HT-29 (cell line): ENCODE results near the gene NME7. TPM values are rescaled to one million over a fixed set of nuclear protein-coding genes. Genes with fewer than 3 reads are reported as not detected.
"Not testable (repeated sequence)": the region's sequence is repeated elsewhere in the genome, so short reads cannot be mapped to it uniquely, and the experiment has no call there.

ENCODE experiments used
- DNase-seq: peaks from one replicate; pipeline ENCODE4 v3.0.0-alpha.2; 2015; ENCODE audit warnings: low spot score
- total RNA-seq: library from RNA; depleted of rRNA; stranded (reverse); fragments of >200 nt; shearing (Covaris generic); gene quantifications from 2 replicates; pipeline ENCODE4 v1.2.3, GENCODE V29; 2014

Gene NME7
- total RNA-seq, 1 experiment from 2014 or later: 7.1 TPM

DNA sequence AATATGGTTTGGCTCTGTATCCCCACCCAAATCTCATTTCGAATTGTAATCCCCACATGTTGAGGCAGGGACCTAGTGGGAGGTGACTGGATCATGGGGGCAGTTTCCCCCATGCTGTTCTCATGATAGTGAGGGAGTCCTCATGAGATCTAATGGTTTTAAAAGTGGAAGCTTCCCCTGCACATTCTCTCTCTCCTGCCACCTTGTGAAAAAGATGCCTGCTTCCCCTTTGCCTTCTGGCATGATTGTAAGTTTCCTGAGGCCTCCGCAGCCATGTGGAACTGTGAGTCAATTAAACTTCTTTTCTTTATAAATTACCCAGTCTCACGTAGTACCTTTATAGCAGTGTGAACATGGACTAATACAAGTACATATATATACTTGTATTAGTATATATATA lies 25.5 kb downstream of the NME7 start:
- not testable (repeated sequence) for DNase-seq

DNA sequence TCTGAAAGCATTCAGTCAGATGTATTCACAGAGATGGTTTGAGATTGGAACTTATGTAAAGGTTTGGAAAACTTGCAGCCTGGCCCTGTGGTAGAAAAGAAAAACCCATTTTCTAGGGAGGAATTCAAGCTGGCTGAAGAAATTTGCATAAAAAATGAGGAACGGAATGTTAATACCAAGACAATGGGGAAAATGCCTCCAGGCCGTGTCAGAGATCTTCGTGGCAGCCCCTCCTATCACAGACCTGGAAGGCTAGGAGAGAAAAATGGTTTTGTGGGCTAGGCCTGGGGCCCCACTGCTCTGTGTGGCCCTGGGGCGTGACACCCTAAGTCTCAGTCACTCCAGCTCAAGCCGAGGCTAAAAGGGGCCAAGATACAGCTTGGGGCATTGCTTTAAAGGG lies 26.7 kb downstream of the NME7 start:
- DNase-seq: no peak

DNA sequence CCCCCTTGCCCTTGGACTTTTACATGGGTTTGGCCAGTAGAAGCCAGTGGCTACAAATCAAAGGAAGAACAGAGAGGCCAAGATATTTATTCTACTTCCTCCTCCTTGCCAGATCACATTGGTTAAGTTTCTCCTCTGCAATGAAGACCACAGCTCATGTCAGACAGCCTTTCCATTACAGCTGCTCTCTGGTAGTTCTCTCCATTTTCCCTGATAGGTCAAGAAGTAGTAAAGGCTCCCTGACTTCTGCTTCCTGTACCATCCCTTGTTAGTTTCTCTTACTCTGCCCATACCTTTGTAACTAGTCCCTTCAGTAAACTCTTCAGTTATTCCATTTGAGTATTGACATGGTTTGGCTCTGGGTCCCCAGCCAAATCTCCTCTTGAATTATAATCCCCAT lies 27.8 kb downstream of the NME7 start:
- DNase-seq: no peak

DNA sequence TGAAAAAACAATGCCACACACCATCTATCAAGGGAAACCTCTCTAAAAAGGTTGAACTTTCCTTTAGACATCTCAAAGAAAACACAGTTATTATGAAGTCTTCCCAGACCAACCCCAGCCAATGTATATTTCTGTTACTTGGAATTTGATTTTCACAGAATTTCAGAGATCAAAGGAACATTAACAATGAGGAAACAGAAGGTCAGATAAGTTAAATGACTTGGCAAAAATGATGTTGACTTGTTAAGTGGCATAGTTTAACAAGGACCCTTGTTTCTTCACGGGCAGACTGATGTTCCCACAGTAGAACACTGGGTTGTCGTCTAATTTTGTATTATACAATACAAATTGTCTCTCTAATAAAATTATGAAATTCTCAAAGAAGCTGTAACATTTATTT lies 29.0 kb downstream of the NME7 start:
- DNase-seq: no peak

DNA sequence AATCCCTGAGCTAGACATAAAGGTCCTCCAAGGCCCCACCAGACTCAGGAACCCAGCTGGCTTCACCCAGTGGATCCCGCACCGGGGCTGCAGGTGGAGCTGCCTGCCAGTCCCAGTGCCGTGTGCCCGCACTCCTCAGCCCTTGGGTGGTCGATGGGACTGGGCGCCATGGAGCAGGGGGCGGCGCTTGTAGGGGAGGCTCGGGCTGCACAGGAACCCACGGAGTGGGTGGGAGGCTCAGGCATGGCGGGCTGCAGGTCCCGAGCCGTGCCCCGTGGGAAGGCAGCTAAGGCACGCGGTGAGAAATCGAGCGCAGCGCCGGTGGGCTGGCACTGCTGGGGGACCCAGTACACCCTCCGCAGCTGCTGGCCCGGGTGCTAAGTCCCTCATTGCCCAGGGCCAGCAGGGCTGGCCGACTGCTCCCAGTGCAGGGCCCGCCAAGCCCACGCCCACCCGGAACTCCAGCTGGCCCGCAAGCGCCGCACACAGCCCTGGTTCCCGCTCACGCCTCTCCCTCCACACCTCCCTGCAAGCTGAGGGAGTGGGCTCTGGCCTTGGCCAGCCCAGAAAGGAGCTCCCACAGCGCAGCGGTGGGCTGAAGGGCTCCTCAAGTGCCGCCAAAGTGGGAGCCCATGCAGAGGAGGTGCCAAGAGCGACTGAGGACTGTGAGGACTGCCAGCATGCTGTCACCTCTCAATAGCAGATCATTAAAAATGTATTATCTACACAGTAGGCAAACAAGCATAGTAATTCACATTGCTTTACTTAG lies 30.5 kb downstream of the NME7 start:
- DNase-seq: not testable (repeated sequence)

DNA sequence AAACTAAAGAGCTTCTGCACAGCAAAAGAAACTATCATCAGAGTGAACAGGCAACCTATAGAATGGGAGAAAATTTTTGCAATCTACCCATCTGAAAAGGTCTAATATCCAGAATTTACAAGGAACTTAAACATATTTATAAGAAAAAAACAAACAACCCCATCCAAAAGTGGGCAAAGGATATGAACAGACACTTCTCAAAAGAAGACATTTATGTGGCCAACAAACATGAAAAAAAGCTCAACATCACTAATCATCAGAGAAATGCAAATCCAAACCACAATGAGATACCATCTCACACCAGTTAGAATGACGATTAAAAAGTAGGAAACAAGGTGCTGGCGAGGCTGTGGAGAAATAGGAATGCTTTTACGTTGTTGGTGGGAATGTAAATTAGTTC lies 32.9 kb downstream of the NME7 start:
- DNase-seq: not testable (repeated sequence)

DNA sequence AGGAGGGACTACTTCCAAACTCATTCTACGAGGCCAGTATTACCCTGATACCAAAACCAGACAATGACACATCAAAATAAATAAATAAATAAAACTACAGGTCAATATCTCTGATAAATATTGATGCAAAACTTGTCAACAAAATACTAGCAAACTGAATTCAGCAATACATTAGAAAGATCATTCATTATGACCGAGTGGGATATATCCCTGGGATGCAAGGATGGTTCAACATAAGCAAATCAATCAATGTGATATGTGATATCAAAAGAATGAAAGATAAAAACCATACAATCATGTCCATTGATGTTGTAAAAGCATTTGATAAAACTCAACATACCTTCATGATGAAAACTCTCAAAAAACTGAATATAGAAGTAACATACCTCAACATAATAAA lies 36.7 kb downstream of the NME7 start:
- no peak for DNase-seq

DNA sequence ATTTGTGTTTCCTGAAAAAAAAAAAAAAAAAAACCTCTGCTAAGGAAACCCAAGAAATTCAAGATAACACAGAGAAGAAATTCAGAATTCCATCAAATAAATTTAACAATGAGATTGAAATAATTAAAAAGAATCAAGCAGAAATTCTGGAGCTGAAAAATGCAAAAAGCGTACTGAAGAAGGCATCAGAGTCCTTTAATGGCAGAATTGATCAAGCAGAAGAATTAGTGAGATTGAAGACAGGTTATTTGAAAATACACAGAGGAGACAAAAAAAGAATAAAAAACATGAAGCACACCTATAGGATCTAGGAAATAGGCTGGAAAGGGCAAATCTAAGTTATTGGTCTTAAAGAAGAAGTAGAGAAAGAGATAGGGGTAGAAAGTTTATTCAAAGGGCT lies 38.2 kb downstream of the NME7 start:
- DNase-seq: no peak

DNA sequence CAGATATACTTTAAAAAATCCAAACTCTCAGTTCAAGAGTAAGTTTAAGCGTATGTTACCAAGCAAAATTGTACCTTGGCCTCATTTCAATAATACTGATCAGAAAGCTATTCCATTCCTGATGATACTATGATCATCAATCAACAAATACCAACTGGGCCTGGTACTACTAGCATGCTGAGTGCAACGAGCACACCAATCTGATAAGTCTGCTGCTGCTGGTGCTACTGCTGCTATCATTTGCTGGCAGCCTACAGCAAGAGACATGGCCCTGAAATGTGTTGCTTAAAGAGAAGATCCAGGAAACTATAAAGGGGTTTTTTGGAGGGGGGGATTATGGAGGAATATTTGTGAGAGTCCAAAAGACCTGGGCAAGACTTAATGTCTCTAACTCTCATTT lies 39.7 kb downstream of the NME7 start:
- DNase-seq: no peak

DNA sequence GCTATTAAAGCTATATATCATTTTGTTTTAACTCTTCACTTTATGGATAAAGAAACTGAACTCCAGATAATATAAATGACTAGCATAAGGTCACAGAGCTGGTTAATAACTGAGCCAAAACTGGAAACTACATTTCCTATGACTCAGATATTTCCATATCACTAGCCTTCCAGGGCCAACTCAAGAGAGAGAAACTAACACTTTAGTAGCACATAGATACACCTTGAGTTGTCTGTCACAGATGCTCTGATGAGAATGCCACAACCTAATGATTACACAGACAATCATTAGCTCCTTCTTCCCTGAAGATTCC lies 40.7 kb downstream of the NME7 start:
- DNase-seq: no peak

DNA sequence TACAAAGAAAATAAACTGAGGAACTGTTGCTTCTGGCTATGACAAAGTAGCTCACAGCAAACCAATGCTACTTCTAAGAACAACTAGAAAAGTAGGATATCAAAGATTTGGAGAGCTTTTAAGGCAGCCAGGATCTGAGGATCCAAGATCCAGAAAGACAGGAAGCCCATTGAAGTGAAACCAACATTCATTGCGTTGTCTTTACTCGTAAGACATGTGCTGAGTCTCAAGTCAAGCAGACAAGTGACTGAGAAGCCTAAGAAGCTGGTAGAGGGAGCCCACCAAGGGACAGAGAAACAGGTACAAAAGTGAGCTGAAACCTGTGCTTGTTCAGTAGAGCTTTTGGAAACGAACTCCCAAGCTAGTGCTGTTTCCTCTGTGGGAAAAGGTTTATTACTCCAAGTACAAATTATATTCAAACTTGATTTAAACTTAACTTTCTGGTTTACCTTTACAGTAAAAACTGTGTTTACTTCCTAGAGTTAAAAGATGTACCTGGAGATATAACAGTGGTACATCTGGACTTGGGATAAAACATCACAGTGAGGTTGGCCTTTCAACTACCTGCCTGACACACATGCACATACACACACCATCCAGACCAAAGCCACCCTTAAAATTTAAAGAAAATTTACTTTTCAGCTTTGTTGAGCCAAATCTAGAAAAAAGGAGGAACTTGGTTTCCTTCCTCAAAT lies 41.2 kb downstream of the NME7 start:
- no peak for DNase-seq

DNA sequence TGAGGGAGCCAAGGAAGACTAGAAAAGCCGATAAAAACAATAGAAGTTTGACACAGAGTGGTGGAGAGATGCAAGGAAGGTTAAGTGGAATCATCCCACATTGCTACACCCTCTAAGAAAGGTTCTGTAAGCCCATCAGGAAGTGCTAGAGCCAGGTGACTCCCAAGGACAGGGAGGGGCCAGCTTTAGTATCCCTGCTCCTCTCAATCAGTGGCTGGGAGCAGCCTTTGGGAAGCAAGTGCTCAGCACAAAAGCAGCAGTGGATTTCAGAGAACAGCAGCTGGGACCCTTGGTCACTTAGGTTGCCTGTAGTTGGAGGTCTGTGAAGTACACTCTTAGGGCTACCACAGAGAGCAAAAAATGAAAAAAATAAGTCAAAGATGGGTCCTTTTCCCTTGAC lies 42.5 kb downstream of the NME7 start:
- no peak for DNase-seq

DNA sequence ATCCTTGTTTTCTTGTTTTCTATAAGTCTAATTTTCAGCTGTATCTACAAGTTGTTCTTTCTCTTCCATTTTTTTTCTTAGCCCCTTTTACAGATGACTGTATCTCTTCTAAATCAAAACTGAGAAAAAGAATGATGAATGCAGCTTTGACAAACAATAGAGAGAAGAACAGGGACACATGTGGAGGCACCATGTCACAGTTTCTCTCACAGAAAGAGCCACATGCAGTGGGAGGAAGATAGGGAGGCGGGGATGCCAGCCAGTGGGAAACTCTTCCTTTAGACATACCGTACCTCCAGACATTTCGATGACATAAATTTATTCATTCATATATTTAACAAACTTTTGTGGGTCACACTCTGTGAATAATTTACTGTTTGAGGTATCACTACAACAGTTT lies 45.5 kb downstream of the NME7 start:
- DNase-seq: no peak

DNA sequence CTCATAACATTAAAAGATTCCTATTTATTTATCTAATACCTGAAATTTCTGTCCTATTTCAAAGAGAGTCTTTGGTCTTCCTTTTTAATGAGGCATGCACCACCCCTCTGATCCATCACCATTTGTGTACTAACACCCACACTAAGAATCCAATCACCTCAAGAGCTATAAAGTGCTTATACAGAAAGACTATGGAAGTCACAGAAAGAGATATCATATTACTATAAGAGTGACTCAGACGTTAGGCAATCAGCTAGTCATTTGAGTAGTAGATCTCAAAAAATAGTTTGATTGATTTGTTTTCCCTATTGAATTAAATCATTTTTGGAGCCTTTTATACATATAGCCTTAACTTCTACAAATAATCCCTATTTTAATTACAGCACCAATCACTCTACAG lies 46.1 kb downstream of the NME7 start:
- no peak for DNase-seq

DNA sequence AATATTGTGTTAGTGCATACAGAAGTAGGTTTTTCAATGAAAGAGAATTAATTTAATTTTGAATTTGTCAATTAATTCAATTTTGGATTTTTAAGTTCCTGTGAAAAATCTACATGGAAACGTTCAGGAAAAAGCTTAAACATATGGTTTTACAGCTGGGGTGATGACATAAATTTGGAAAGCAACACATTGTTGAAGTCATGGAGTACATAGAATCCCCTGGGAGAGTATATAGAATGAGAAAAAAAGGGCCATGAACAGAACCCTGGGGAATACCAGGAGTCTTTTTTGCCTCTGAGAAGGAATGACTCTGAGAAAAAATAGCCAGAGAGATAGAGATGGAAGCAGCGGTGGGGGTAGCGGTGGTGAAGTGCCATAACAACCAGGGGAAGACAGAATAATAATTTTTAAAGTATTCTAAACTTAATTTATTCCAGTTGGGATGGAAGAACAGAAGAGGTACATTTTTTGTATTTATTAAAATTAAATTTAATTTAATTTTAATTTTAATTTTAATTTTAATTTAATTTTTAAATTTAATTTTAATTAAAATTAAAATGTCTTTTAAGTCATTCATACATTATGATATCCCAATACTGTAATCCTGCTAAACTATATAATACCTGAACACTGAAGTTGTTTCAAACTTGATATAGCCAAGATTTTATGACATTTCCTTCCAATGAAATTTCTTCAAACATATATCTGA lies 48.9 kb downstream of the NME7 start:
- no peak for DNase-seq

DNA sequence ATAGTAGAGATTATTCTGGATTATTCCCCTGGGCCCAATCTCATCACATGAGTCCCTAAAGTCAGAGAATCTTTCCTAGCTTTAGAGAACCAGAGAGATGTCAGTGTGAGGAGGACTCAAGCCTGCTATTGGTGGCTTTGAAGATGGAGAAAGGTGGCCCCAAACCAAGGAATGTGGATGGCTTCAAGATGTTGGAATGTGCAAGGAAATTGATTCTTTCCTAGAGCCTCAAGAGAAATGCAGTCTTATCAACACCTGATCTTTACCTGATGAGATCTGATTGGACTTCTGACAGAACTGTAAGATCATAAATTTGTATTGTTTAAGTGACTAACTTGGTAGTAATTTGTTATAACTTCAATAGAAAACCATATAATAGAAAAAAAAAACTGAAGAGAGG lies 51.0 kb downstream of the NME7 start:
- DNase-seq: no peak

DNA sequence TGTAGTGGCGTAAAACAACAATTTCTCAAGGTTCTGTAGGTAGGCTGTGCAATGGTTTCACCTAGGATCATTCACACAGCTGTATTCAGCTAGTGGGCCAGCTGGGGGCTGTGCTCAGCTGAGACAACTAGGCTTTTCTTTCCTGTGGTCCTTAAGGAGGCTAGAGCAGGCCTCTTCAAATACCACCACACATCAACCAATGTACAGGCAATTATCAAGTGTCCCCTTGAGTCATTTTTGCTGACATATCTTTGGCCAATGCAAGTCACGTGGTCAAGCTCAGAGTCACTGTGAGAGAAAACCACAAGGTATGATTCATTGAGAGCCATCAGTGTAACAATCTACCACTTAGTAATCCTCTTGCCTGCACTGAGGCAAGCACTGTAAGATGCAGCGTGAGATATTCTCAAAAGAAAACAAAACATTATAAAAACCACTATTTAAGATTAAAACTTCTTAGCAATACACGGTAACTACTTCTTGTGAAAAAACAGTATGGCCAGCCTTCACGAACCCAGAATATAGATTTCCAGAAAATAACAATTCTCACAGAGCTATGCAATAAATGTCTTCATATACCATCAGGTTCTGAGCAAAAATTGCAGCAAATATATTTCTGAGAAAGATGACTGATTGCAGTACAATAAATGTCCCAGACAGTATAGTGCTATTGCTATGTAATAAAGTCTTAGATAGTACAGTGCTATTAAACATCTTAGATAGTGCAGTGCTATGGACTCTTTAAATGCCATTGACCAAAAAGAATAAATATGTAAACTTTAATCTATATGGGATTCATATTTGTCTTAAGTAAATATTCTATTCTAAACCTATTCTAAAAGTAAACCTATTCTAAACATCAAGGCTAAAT lies 55.3 kb downstream of the NME7 start:
- peak; percentile 61 for DNase-seq

DNA sequence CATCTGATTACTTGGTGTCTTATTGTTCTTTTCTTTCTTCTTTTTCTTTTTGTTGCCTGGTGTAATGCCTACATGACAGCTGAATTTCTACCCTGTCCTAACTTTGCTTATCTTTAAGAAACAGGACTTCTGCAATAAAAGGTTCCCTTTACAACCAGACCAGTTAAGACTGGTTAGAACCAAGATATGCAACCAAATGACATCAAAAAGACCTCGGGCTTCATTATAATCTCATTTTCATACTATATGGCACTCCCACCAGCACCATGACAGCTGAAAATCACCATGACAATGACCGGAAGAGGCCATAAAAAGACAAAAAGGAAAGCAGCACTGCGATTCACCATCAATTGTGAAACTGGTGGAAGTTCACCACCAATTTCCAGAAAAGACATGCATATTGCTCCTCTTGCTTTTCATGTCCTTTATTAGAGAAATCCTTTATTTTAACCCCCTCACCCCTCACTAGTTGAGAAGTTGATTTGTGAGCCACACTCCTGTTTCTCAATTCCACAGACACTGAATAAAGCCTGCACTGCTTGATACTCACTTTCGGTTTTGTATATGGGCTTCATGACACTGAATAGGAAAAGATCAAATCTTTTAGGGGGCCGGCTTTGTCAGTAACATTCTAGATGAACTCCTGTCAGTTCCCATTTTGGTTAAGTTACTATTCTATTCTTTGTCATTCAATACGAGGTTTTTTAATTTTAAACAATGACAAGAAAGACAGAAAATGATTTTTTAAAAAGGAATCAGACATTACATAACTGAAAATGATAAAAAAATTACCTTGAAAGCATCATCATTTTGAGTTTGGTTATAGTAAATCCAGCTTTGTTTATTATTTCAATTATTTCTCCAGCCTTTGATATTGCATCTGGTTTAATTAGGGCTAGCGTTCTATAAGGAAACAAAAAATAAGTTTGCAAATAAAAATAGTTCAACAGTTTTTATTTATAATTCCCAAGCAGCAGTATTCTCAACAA lies 58.1 kb downstream of the NME7 start:
- no peak for DNase-seq

DNA sequence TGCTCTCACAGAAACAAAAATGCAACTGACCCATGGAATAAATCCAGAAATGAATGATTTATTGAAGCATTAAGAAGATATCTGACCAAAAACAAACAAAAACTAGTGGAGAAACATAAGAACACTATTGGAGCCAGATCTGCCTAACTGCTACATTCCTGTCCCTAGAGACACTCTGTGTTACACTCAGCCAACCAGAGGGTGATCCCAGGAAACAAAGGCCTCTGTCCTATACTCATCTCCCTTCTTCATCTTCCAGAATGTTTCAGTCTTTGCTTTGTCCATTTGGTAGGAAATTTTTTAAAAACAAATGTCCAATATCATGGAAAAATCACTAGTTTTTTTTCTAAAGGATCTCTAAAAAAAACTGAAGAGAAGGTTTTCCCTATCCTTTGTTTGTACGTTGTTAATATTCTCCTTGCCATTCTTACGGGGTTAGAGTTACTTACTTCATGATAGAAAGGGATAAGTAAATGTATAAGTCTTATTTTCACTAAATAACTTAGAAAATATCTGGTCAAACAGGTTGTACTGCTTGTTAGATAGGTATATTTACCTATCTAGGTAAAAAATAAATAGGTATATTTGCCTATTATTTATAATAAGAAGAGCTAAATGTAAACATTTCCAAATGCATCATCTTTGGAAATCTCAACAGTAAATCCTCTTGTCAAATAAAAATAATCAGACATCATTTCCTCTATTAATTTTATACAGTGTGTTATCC lies 59.1 kb downstream of the NME7 start:
- DNase-seq: no peak

DNA sequence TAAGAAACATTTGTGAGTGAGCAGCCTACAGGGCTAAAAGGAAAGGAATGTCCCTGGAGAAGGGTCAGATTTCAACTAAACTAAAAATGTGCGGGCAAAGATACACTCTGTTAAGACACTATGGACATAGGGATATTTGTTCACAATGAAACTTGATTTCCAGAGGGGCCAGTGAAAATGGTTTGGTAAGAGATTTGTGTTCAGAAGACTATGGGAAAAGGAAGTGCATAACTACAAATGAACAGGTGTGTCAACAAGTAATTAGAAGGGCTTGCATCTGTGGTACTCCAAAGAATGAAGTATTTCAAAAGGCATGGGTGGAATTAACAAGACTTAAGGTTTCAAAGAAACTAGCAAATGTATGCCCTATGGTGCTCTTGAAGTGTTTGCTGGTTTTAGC lies 60.4 kb downstream of the NME7 start:
- no peak for DNase-seq
